Ishikawa (cell line): ENCODE data around the gene PDE6A.

Source experiments
- CEBPB ChIP-seq: IDR thresholded peaks from 2 replicates; pipeline ENCODE4 v1.6.1; 2012
- TEAD4 ChIP-seq: IDR thresholded peaks from 2 replicates; pipeline ENCODE4 v1.6.1; 2012

GRCh38 chr5:149872351-149873040, 72.1 kb downstream of the PDE6A start:
- no peak for TF ChIP-seq TEAD4
- no peak for TF ChIP-seq CEBPB
